RWPE2 (cell line): ENCODE data around the gene TFAP2C.

Source experiments
- ATAC-seq: fragments of 200-7000 bp; cut with Tn5 transposase; 3 replicates; pipeline ENCODE4 v1.9.1; 2021; ENCODE audit warnings: low read depth
- DNase-seq: peaks from one replicate; pipeline ENCODE4 v3.0.0-alpha.2; 2020; ENCODE audit warnings: low spot score
- H3K27ac ChIP-seq: fragments of 450-650 bp; 2 replicates; pipeline ENCODE4 v1.5.1; 2017; ENCODE audit warnings: mild to moderate bottlenecking; ENCODE audit not compliant: poor library complexity, severe bottlenecking
- H3K27me3 ChIP-seq: fragments of 250-450 bp; sonication (Bioruptor Pico); 2 replicates; pipeline ENCODE4 v1.5.1; 2021; ENCODE audit warnings: mild to moderate bottlenecking, moderate library complexity; ENCODE audit not compliant: insufficient read depth, poor library complexity, severe bottlenecking
- H3K36me3 ChIP-seq: fragments of 250-450 bp; sonication (Bioruptor Pico); 2 replicates; pipeline ENCODE4 v1.5.1; 2020; ENCODE audit warnings: low read depth, mild to moderate bottlenecking, moderate library complexity
- H3K4me1 ChIP-seq: fragments of 250-450 bp; sonication (Bioruptor Pico); 2 replicates; pipeline ENCODE4 v1.5.1; 2021; ENCODE audit warnings: mild to moderate bottlenecking, moderate library complexity; ENCODE audit not compliant: insufficient read depth, poor library complexity, severe bottlenecking
- H3K4me3 ChIP-seq: fragments of 250-450 bp; sonication (Bioruptor Pico); 2 replicates; pipeline ENCODE4 v1.5.1; 2021; ENCODE audit warnings: mild to moderate bottlenecking, moderate library complexity; ENCODE audit not compliant: severe bottlenecking
- H3K9me3 ChIP-seq: fragments of 250-450 bp; sonication (Bioruptor Pico); 2 replicates; pipeline ENCODE4 v1.5.1; 2021; ENCODE audit warnings: mild to moderate bottlenecking, moderate library complexity; ENCODE audit not compliant: severe bottlenecking
- CTCF ChIP-seq: fragments of 450-650 bp; IDR thresholded peaks from one replicate; pipeline ENCODE4 v1.5.1; 2017; ENCODE audit warnings: mild to moderate bottlenecking, moderate library complexity; ENCODE audit not compliant: poor library complexity, severe bottlenecking

The TFAP2C gene

GRCh38 chr20:56663660-56664059 is 34.6 kb downstream of the TFAP2C start:
- H3K4me1 ChIP-seq, result no peaks in the 10 kb centered on the region

GRCh38 chr20:56664796-56665195 is 35.7 kb downstream of the TFAP2C start:
- Histone ChIP-seq H3K4me1 (no peaks in the 10 kb centered on the region), H3K36me3 (no peaks in the 10 kb centered on the region), H3K4me3 (no peak overlapping the region), H3K27ac (no peak overlapping the region), H3K9me3 (no peaks in the 10 kb centered on the region), H3K27me3 (no peaks in the 10 kb centered on the region)
- DNase-seq (no peak), ATAC-seq (no peak)
- no peak for TF ChIP-seq CTCF

More at GRCh38 chr20:56663660-56664059, 34.6 kb downstream of the TFAP2C start:
- Histone ChIP-seq H3K27ac (no peak overlapping the region), H3K9me3 (no peaks in the 10 kb centered on the region), H3K27me3 (no peaks in the 10 kb centered on the region), H3K36me3 (no peaks in the 10 kb centered on the region), H3K4me3 (no peak overlapping the region)
- TF ChIP-seq CTCF, result no peak
- ATAC-seq, result no peak
- DNase-seq, result no peak

GRCh38 chr20:56665806-56666205 is 36.7 kb downstream of the TFAP2C start:
- H3K27me3 ChIP-seq, result no peaks in the 10 kb centered on the region
- no peaks in the 10 kb centered on the region for H3K4me1 ChIP-seq
- no peak for DNase-seq
- TF ChIP-seq CTCF, result no peak
- H3K36me3 ChIP-seq, result no peaks in the 10 kb centered on the region
- no peak overlapping the region for H3K4me3 ChIP-seq
- no peak overlapping the region for H3K27ac ChIP-seq
- no peak for ATAC-seq
- no peaks in the 10 kb centered on the region for H3K9me3 ChIP-seq

GRCh38 chr20:56673450-56673849 is 44.3 kb downstream of the TFAP2C start:
- TF ChIP-seq CTCF, result no peak
- Histone ChIP-seq H3K36me3 (no peaks in the 10 kb centered on the region), H3K4me3 (no peak overlapping the region), H3K27ac (no peak overlapping the region), H3K4me1 (no peaks in the 10 kb centered on the region), H3K9me3 (no peaks in the 10 kb centered on the region), H3K27me3 (no peaks in the 10 kb centered on the region)
- no peak for ATAC-seq
- no peak for DNase-seq

- H3K9me3 ChIP-seq, result no peaks in the 10 kb centered on the region
- ATAC-seq (no peak), DNase-seq (no peak)
- no peak overlapping the region for H3K27ac ChIP-seq
- TF ChIP-seq CTCF, result no peak
- H3K4me1 ChIP-seq, result no peaks in the 10 kb centered on the region
- no peaks in the 10 kb centered on the region for H3K27me3 ChIP-seq
- no peaks in the 10 kb centered on the region for H3K36me3 ChIP-seq
- no peak overlapping the region for H3K4me3 ChIP-seq
Observed at GRCh38 chr20:56676001-56676400, 46.9 kb downstream of the TFAP2C start.
